Heart left ventricle (tissue), 16 donors: ENCODE measurements around the gene DUSP19. TPM values are rescaled to one million over a fixed set of nuclear protein-coding genes. Genes with fewer than 3 reads are reported as not detected.
A peak's percentile ranks its signal among the peaks of the same experiment; 100 is the strongest.

Experiments used
- ATAC-seq, 4 donors: fragments of 200-7000 bp; cut with Tn5 transposase; one replicate each; pipeline ENCODE4 v1.9.1; 2020 to 2022; ENCODE audit warnings: moderate library complexity in 4 of 4, mild to moderate bottlenecking in 3 of 4, moderate number of reproducible peaks in 1 of 4
- DNase-seq, 5 donors: peaks; one replicate each; pipeline ENCODE4 v3.0.0-alpha.2; 2020
- H3K27ac ChIP-seq, 12 donors: fragments of 200-600 bp; sonication (generic) in 4 of 12; one replicate each; pipeline versions ENCODE4 v1.5.0 to v1.8.0; 2016 to 2022; ENCODE audit warnings: mild to moderate bottlenecking in 2 of 12
- H3K27me3 ChIP-seq, 9 donors: fragments of 200-600 bp; sonication (generic) in 2 of 9; one replicate each; pipeline versions ENCODE4 v1.5.1 to v1.8.0; 2016 to 2022; ENCODE audit warnings: mild to moderate bottlenecking in 3 of 9
- H3K36me3 ChIP-seq, 9 donors: fragments of 200-600 bp; sonication (generic) in 2 of 9; one replicate each; pipeline versions ENCODE4 v1.5.0 to v1.8.0; 2018 to 2022; ENCODE audit warnings: mild to moderate bottlenecking in 2 of 9
- H3K4me1 ChIP-seq, 12 donors: fragments of 200-600 bp; sonication (generic) in 4 of 12; one replicate each; pipeline versions ENCODE4 v1.5.0 to v1.8.0; 2016 to 2022; ENCODE audit warnings: mild to moderate bottlenecking in 3 of 12
- H3K4me3 ChIP-seq, 12 donors: fragments of 200-600 bp; sonication (generic) in 4 of 12; one replicate each; pipeline versions ENCODE4 v1.5.0 to v1.8.0; 2017 to 2022; ENCODE audit warnings: mild to moderate bottlenecking in 9 of 12, moderate library complexity in 4 of 12
- H3K9me3 ChIP-seq, 12 donors: fragments of 200-600 bp; sonication (generic) in 4 of 12; one replicate each; pipeline versions ENCODE4 v1.5.0 to v1.8.0; 2016 to 2022; ENCODE audit warnings: mild to moderate bottlenecking in 1 of 12
- CTCF ChIP-seq, 12 donors: fragments of 200-600 bp; sonication (generic) in 4 of 12; IDR thresholded peaks; one replicate each; pipeline versions ENCODE4 v1.5.0 to v1.8.0; 2018 to 2022; ENCODE audit warnings: antibody characterized with exemption in 12 of 12, mild to moderate bottlenecking in 5 of 12
- POLR2A ChIP-seq, 2 donors: fragments of 450-650 bp; IDR thresholded peaks; one replicate each; pipeline ENCODE4 v1.6.1; 2017; ENCODE audit warnings: antibody characterized with exemption in 2 of 2, mild to moderate bottlenecking in 2 of 2, moderate library complexity in 2 of 2
- WGBS, 4 donors: extraction: QIAGEN DNeasy Blood & Tissue Kit in 2 of 4; methylation state at CpG; one replicate each; pipeline versions ENCODE4 v1.1.5 to v1.1.7; 2013 to 2018; 5-methylcytosine and 5-hydroxymethylcytosine counted together
- intact Hi-C, 10 donors: fragments of 100-400 bp; cut with DNase I; formaldehyde crosslinking; loops; one replicate each; pipeline versions ENCODE4 v1.11.1 to v1.14.2; 2022
- polyA plus RNA-seq, 2 donors: library from polyadenylated mRNA; stranded (reverse); fragments of 200-250 nt; gene quantifications; one replicate each; pipeline ENCODE4 v1.2.3, GENCODE V29; 2013
- total RNA-seq, 9 donors: library from RNA; depleted of rRNA in 2 of 9; stranded (reverse); fragments of >200 nt in 2 of 9; fragmentation: NEBNext Ultra II Directional in 3 of 9; extraction: Animal tissue kit (Norgen Biotek cat#: 25700) in 3 of 9; gene quantifications; one replicate each; pipeline versions ENCODE4 v1.1.0 to v1.2.4, GENCODE V29; 2016 to 2023
- donor health status: ischemic (EF 13 %, LVEDD 7.1; RV severe dilation, severe dysfunction).
- donor health status: healthy with polysubstance abuse.
- donor health status: DM: no; HTN: yes; CAD: no.
- donor health status: DM: no; HTN: no; CAD: no.
- donor health status: ischemic (EF 25% LVEDD 6.9; RV normal size, moderate dysfunction).
- donor health status: ischemic (EF 25% LVEDD 5.7; RV mildly dilated, moderate dysfunction).
- donor health status: healthy.
- donor health status: DM: yes; HTN: yes; CAD: no.
- donor health status: ischemic (EF 35%, LVEDD 5.7; RV mildly dilated, moderate dysfunction).
- donor health status: nonischemic (EF 11% LVEDD 7.7; RV severe dilation, severe dysfunction).
- donor health status: DM: yes; HTN: yes; CAD: no.
- donor health status: PGD.
- donor health status: ischemic (EF 29% LVEDD 5.4; RV normal size, mild dysfunction).
- donor health status: nonischemic (EF 23%, LVEDD 6.1; RV moderate dilation, normal function).

Gene DUSP19
- total and polyA plus RNA-seq, 11 donors: 1.5 to 13.4 (median 8.9) TPM

GRCh38 chr2:183035954-183036669 lies 42.4 kb upstream of the DUSP19 start:
- peak overlapping the region in 11 of 12 donors; percentile 74 to 92 (median 87) for H3K4me3 ChIP-seq
- ATAC-seq (no peak), DNase-seq (no peak)
- TF ChIP-seq CTCF (IDR thresholded peaks at IDR 0.05) (no peak), POLR2A (IDR thresholded peaks at IDR 0.05) (no peak)
- H3K9me3 ChIP-seq: no peaks in the 10 kb centered on the region
- peaks cover 0 to 87% (median 0%) of the 10 kb centered on the region in 9 donors for H3K27me3 ChIP-seq
- intact Hi-C loops: loop anchor here in 6 of 10 donors (5.0 to 10.0 kb wide), 6 partner anchors 34 to 89 kb away; partner anchors contain the start of genes NUP35 (in 2 of the 6) and DUSP19 (in 1 of the 6)
- peaks cover 19 to 67% (median 53%) of the 10 kb centered on the region in 12 donors for H3K4me1 ChIP-seq
- H3K27ac ChIP-seq: peak overlapping the region in 11 of 12 donors; percentile 41 to 99 (median 98)
- 15 to 20% (median 16%) methylated on average over 2 of the region's 2 CpGs for WGBS, 4 donors
- no peaks in the 10 kb centered on the region for H3K36me3 ChIP-seq

GRCh38 chr2:183037074-183037552 lies 41.4 kb upstream of the DUSP19 start:
- TF ChIP-seq POLR2A (IDR thresholded peaks at IDR 0.05) (no peak), CTCF (IDR thresholded peaks at IDR 0.05) (no peak)
- peak in 2 of 4 donors; percentile 38 to 41 for ATAC-seq
- Histone ChIP-seq H3K4me3 (peak overlapping the region; percentile 74 to 92 (median 87)), H3K27me3 (peaks cover 0 to 87% (median 0%) of the 10 kb centered on the region in 9 donors), H3K9me3 (no peaks in the 10 kb centered on the region), H3K4me1 (peaks cover 15 to 57% (median 46%) of the 10 kb centered on the region in 12 donors), H3K36me3 (no peaks in the 10 kb centered on the region), H3K27ac (peak overlapping the region; percentile 94 to 99 (median 98))
- DNase-seq: no peak
- 2 to 3% (median 2%) methylated on average over 4 of the region's 4 CpGs for WGBS, 4 donors
- intact Hi-C loops: loop anchor here in 6 of 10 donors (5.0 to 10.0 kb wide), 6 partner anchors 35 to 88 kb away; partner anchors contain the start of genes NUP35 (in 2 of the 6) and DUSP19 (in 1 of the 6)

- peak in 4 of 5 donors; percentile 47 to 51 (median 50) for DNase-seq
- Histone ChIP-seq H3K9me3 (no peaks in the 10 kb centered on the region), H3K27ac (peak overlapping the region; percentile 94 to 99 (median 98)), H3K36me3 (no peaks in the 10 kb centered on the region), H3K4me1 (peaks cover 15 to 51% (median 41%) of the 10 kb centered on the region in 12 donors), H3K27me3 (peaks cover 0 to 86% (median 0%) of the 10 kb centered on the region in 9 donors), H3K4me3 (peak overlapping the region; percentile 74 to 92 (median 87))
- peak; percentile 24 to 74 (median 55) for ATAC-seq
- intact Hi-C loops: loop anchor here in 7 of 10 donors (1.0 to 10.0 kb wide), 8 partner anchors 35 to 87 kb away; partner anchors contain the start of genes DUSP19 (in 5 of the 7) and NUP35 (in 2 of the 7)
- TF ChIP-seq CTCF (IDR thresholded peaks at IDR 0.05): peak in 1 of 12 donors; percentile 9
- no peak for TF ChIP-seq POLR2A (IDR thresholded peaks at IDR 0.05)
- 0 to 1% (median 0%) methylated on average over 21 to 91 of the region's 91 CpGs for WGBS, 4 donors
Measured at GRCh38 chr2:183037553-183038340, 40.8 kb upstream of the DUSP19 start.
